ENCODE measurements around the gene MAPK12. TPM values are rescaled to one million over a fixed set of nuclear protein-coding genes. Genes with fewer than 3 reads are reported as not detected.

MAPK12 gene
- total and polyA plus RNA-seq, 2 experiments from 2014 or later, result 12.5 to 33.8 TPM

DNA sequence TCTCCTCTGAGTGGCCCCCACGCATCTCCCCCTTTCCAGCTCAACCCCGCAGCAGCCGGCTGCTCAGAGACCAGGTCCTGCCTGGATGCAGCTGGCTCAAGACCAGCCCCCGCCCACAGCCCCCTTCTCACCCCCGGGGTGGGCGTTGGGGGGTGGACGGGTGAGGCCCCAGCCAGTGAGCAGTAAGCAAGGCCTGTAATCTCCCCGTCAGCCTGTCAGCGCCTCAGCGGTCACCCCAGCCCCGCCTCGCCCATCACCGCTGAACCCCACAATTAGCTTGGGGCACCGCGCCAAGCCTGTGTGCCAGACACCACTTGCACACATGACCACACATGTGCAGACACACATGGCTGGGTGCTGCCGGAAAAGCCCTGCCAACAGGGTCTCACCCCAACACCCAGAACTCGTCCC, 40.1 kb upstream of the MAPK12 start:
- peaks cover 76% of the 10 kb centered on the region for H4K20me1 ChIP-seq (ENCODE audit: insufficient read depth, poor library complexity, severe bottlenecking)
- peaks cover 91% of the 10 kb centered on the region for H3K4me1 ChIP-seq (ENCODE audit: insufficient read depth)
- H3K4me3 ChIP-seq, result no peak overlapping the region
- no peaks in the 10 kb centered on the region for H3K27me3 ChIP-seq
- H3K79me2 ChIP-seq, result peaks cover 99% of the 10 kb centered on the region
- peak overlapping the region; percentile 98 for H3K27ac ChIP-seq
- peak overlapping the region; percentile 98 for H3K4me2 ChIP-seq
- no peak overlapping the region for H2AFZ ChIP-seq
- H3K36me3 ChIP-seq (replicated peaks; ENCODE audit: insufficient read depth, low read depth), result no peaks in the 10 kb centered on the region
- TF ChIP-seq, protein P1, sequence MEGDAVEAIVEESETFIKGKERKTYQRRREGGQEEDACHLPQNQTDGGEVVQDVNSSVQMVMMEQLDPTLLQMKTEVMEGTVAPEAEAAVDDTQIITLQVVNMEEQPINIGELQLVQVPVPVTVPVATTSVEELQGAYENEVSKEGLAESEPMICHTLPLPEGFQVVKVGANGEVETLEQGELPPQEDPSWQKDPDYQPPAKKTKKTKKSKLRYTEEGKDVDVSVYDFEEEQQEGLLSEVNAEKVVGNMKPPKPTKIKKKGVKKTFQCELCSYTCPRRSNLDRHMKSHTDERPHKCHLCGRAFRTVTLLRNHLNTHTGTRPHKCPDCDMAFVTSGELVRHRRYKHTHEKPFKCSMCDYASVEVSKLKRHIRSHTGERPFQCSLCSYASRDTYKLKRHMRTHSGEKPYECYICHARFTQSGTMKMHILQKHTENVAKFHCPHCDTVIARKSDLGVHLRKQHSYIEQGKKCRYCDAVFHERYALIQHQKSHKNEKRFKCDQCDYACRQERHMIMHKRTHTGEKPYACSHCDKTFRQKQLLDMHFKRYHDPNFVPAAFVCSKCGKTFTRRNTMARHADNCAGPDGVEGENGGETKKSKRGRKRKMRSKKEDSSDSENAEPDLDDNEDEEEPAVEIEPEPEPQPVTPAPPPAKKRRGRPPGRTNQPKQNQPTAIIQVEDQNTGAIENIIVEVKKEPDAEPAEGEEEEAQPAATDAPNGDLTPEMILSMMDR (IDR thresholded peaks at IDR 0.05; ENCODE audit: poor library complexity), result no peak
- TF ChIP-seq EZH2 (IDR thresholded peaks at IDR 0.05; ENCODE audit: borderline replicate concordance) (no peak), EZH2phosphoT487 (IDR thresholded peaks at IDR 0.05; ENCODE audit: low read depth, severe bottlenecking, unreplicated experiment) (no peak)
- 68% methylated on average over 16 of the region's 17 CpGs for WGBS (ENCODE audit: low lambda C conversion rate, missing lambda C conversion rate)
- no peaks in the 10 kb centered on the region for H3K9me3 ChIP-seq (ENCODE audit: low read depth)
- no peaks in the 10 kb centered on the region for H3K9me2 ChIP-seq (replicated peaks; ENCODE audit: insufficient read depth)
- peak; percentile 47 for DNase-seq (ENCODE audit: low spot score)

DNA sequence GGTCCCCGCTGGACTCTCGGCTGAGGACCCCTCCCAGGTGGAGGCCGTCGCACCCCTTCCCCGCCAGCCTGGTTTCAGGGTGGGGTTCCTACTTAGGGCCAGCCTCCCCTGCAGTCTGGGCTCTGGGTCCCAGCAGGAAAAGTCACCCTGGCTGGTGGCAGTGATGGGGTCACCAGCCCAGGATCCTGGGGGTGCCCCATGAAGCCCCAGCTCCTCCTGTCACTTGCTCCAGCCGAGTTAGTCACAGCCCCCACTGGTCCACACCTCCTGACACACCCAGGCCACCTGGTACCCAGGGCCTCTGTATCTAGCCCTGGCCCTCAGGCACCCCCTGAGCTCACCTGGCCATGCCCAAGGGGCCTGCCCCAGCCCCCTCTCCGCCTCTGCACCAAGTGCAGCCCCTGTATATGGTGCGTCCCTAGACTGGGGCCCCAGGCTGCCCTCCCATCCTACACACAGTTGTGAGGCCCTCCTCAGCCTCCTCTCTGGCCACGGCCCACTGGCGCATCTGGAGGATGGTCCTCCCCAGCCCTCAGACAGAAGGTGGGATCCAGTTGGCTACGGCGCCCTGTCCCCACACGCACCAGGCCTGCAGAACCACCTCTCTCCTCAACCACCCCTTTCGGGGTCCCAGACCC, 39.3 kb upstream of the MAPK12 start:
- H3K4me2 ChIP-seq, result peak overlapping the region; percentile 98
- peaks cover 97% of the 10 kb centered on the region for H3K4me1 ChIP-seq (ENCODE audit: insufficient read depth)
- no peaks in the 10 kb centered on the region for H3K36me3 ChIP-seq (replicated peaks; ENCODE audit: insufficient read depth, low read depth)
- no peak overlapping the region for H3K4me3 ChIP-seq
- no peak overlapping the region for H2AFZ ChIP-seq
- H4K20me1 ChIP-seq (ENCODE audit: insufficient read depth, poor library complexity, severe bottlenecking), result peaks cover 83% of the 10 kb centered on the region
- 78% methylated on average over 14 of the region's 14 CpGs for WGBS (ENCODE audit: low lambda C conversion rate, missing lambda C conversion rate)
- TF ChIP-seq, protein P1 (IDR thresholded peaks at IDR 0.05; ENCODE audit: poor library complexity), result no peak
- TF ChIP-seq EZH2 (IDR thresholded peaks at IDR 0.05; ENCODE audit: borderline replicate concordance) (no peak), EZH2phosphoT487 (IDR thresholded peaks at IDR 0.05; ENCODE audit: low read depth, severe bottlenecking, unreplicated experiment) (no peak)
- H3K9me3 ChIP-seq (ENCODE audit: low read depth), result no peaks in the 10 kb centered on the region
- H3K79me2 ChIP-seq, result peaks cover 99% of the 10 kb centered on the region
- H3K27ac ChIP-seq, result peak overlapping the region; percentile 98
- no peak for DNase-seq (ENCODE audit: low spot score)
- no peaks in the 10 kb centered on the region for H3K9me2 ChIP-seq (replicated peaks; ENCODE audit: insufficient read depth)
- no peaks in the 10 kb centered on the region for H3K27me3 ChIP-seq

GRCh38 chr22:50299785-50300619, 38.5 kb upstream of the MAPK12 start:
- no peaks in the 10 kb centered on the region for H3K9me2 ChIP-seq (replicated peaks; ENCODE audit: insufficient read depth)
- no peaks in the 10 kb centered on the region for H3K9me3 ChIP-seq (ENCODE audit: low read depth)
- H3K4me1 ChIP-seq (ENCODE audit: insufficient read depth), result peaks cover 92% of the 10 kb centered on the region
- H3K4me2 ChIP-seq, result peak overlapping the region; percentile 98
- WGBS (ENCODE audit: low lambda C conversion rate, missing lambda C conversion rate), result 19% methylated on average over 45 of the region's 93 CpGs
- H3K36me3 ChIP-seq (replicated peaks; ENCODE audit: insufficient read depth, low read depth), result no peaks in the 10 kb centered on the region
- peak overlapping the region; percentile 98 for H3K27ac ChIP-seq
- peak overlapping the region; percentile 27 for H3K4me3 ChIP-seq
- no peaks in the 10 kb centered on the region for H3K27me3 ChIP-seq
- peaks cover 99% of the 10 kb centered on the region for H3K79me2 ChIP-seq
- TF ChIP-seq, protein P1 (IDR thresholded peaks at IDR 0.05; ENCODE audit: poor library complexity), result no peak
- TF ChIP-seq EZH2phosphoT487 (IDR thresholded peaks at IDR 0.05; ENCODE audit: low read depth, severe bottlenecking, unreplicated experiment) (no peak), EZH2 (IDR thresholded peaks at IDR 0.05; ENCODE audit: borderline replicate concordance) (no peak)
- H2AFZ ChIP-seq, result no peak overlapping the region
- peaks cover 83% of the 10 kb centered on the region for H4K20me1 ChIP-seq (ENCODE audit: insufficient read depth, poor library complexity, severe bottlenecking)
- peak; percentile 77 for DNase-seq (ENCODE audit: low spot score)

Data from hepatocyte (in vitro differentiated cells).